GM12864 (cell line): ENCODE data around the gene DNAJC28.
A peak's percentile ranks its signal among the peaks of the same experiment; 100 is the strongest.

Experiments used
- DNase-seq: peaks from one replicate; pipeline ENCODE4 v3.0.0-alpha.2; 2011; ENCODE audit warnings: low read depth
- H3K4me3 ChIP-seq: 2 replicates; pipeline ENCODE4 v1.5.1; 2011; ENCODE audit warnings: mild to moderate bottlenecking, low read depth, low read length, control low read depth
- CTCF ChIP-seq: IDR thresholded peaks from 2 replicates; pipeline ENCODE4 v1.5.1; 2011; ENCODE audit warnings: low read depth, mild to moderate bottlenecking, moderate library complexity, low read length, control low read depth, inconsistent platforms; ENCODE audit errors: missing control alignments

DNAJC28 gene

GRCh38 chr21:33487996-33488395 is 3.5 kb downstream of the DNAJC28 start:
- H3K4me3 ChIP-seq, result no peak overlapping the region
- TF ChIP-seq CTCF, result no peak
- DNase-seq, result no peak

DNA sequence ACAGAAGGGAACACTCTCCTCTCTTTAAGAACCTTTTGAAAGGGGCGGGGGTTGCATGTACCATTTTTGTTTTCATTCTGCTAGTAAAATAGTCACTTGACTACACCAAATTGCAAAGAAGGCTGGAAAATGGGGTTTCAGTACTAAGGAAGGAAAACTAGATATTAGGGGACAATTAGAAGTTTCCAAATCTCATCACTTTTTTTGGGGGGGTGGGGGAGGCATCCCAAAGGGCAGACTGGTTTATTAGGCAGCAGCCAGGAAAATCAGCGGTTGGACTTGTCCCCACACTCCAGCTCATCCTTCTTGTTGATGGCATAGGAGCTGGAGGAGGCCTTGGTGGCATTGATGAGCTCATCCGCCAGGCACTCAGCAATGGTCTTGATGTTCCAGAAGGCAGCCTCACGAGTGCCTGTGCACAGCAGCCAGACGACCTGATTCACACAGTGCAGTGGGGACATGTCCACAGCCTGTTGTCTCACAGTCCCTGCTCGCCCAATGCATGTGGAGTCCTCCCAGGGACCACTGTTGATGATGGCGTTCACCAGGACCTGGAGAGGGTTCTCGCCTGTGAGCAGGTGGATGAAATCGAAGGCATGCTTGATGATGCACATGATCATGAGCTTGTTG is 10.1 kb downstream of the DNAJC28 start:
- no peak for DNase-seq
- no peak for TF ChIP-seq CTCF

DNA sequence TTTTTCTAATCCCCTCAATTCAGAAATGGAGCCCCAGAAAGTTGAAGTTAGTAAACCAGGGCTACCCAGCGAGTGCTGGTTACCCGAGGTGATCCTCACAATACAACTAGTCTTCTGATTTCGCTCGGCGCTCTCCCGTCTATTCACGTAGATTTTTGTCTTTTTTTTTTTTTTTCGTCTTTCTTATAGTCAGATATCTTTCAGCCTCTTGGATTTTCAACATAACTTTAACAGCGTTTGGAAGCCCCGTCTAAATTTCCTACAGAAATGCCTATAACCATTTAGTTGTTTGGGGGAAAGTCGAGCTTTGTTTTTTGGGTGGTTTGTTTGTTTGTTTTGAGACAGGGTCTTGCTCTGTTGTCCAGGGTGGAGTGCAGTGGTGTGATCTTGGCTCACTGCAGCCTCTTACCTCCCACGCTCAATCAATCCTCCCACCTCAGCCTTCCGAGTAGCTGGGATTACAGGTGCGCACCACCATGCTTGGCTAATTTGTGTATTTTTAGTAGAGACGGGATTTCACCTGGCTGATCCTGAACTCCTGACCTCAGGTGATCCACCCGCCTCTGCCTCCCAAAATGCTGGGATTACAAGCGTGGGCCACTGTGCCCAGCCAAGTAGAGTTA is 10.9 kb downstream of the DNAJC28 start:
- DNase-seq, result no peak
- H3K4me3 ChIP-seq, result peak overlapping the region; percentile 76
- TF ChIP-seq CTCF, result no peak

More for the DNA sequence above, 10.1 kb downstream of the DNAJC28 start:
- H3K4me3 ChIP-seq, result no peak overlapping the region

DNA sequence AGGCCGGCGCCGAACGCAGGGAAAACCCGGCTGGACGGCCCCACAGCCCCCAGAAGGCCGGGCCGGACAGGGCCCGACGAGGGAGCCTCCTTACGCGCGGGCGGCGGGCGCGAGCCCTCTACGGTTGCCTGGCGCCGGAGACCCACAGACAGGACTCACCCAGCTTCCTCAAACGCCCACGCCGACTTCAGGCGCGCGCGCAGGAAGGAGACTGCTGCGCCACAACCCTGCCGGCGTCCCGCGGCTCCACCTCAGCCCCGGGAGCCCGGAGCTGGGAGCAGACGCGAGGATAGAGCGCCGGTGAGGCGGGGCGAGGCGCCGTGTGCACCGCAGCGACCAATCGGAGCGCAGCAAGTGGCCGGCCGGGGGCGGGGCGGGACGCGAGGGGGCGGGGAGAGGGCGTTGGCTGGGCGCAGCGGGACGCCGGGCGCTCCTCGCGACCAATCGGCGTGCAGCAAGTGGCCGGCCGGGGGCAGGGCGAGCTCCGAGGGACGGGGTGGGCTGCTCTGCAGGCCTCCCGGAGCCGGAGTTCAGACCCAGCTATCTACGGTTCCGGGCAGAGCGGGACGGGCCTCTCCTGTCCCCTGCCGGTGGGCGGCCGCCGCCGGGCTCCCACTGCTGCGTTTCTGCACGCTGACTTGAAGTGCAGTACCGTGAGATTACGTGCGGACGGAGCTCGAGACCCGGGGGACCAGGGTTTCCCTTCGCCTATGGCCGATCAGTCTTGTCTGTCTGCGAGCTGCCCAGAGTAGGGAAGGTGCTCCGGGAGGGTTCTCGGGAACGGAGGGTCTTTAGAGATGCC is 11.6 kb downstream of the DNAJC28 start, which contains the start of gene TMEM50B:
Gene TMEM50B, minus strand, starts transcription at position 296 of the 802 bp plus-strand sequence. CDS start 11,089 bp downstream, outside the sequence.
- peak within 1 kb of the TSS; percentile 97 for H3K4me3 ChIP-seq
- peak; percentile 39 for TF ChIP-seq CTCF
- peak; percentile 87 for DNase-seq

- TF ChIP-seq CTCF, result no peak
- no peak for DNase-seq
- H3K4me3 ChIP-seq, result peak overlapping the region; percentile 97
Observed at GRCh38 chr21:33478935-33479678, 12.4 kb downstream of the DNAJC28 start.

DNA sequence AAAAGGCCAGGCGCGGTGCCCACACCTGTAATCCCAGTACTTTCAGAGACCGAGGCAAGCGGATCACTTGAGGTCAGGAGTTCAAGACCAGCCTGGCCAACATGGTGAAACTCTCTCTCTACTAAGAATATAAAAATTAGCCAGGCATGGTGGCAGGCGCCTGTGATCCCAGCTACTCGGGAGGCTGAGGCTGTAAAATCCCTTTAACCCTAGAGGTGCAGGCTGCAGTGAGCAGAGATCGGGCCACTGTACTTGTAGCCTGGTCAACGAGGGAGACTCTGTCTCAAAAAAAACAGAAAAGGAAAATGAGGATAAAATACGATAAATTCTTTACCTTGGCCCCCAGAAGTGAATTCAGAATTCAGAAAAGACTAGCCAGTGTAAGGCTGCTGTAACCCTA is 13.3 kb downstream of the DNAJC28 start:
- no peak for TF ChIP-seq CTCF
- H3K4me3 ChIP-seq, result peak overlapping the region; percentile 97
- no peak for DNase-seq
